ENCODE measurements around the gene SEC14L6. TPM values are rescaled to one million over a fixed set of nuclear protein-coding genes. Genes with fewer than 3 reads are reported as not detected.
A peak's percentile ranks its signal among the peaks of the same experiment; 100 is the strongest.
"Not testable (repeated sequence)": the region's sequence is repeated elsewhere in the genome, so short reads cannot be mapped to it uniquely, and the experiment has no call there.

SEC14L6 gene
- total RNA-seq, result not detected

GRCh38 chr22:30546616-30547015, at the start of gene SEC14L6:
SEC14L6 (minus strand) TSS chr22:30546741; CDS start chr22:30546682, 59 bp downstream.
- Mint-ChIP-seq H3K4me1 (ENCODE audit: low read depth in 2 of 2) (no peaks in the 10 kb centered on the region), H3K4me3 (no peak within 1 kb of the TSS), H3K36me3 (no peaks in the 10 kb centered on the region), H3K27ac (no peak within 1 kb of the TSS), H3K9me3 (no peaks in the 10 kb centered on the region), H3K27me3 (peaks cover 14 to 30% of the 10 kb centered on the region in 2 donors)
- ATAC-seq, result no peak
- DNase-seq (ENCODE audit: low spot score), result no peak

GRCh38 chr22:30596199-30596598, 49.7 kb upstream of the SEC14L6 start:
- ATAC-seq, result no peak
- no peaks in the 10 kb centered on the region for H3K9me3 Mint-ChIP-seq
- H3K36me3 Mint-ChIP-seq, result no peaks in the 10 kb centered on the region
- H3K4me3 Mint-ChIP-seq, result no peak overlapping the region
- no peak overlapping the region for H3K27ac Mint-ChIP-seq
- no peaks in the 10 kb centered on the region for H3K4me1 Mint-ChIP-seq (ENCODE audit: low read depth in 2 of 2)
- H3K27me3 Mint-ChIP-seq, result peaks cover 0 to 4% of the 10 kb centered on the region in 2 donors
- no peak for DNase-seq (ENCODE audit: low spot score)

- not testable (repeated sequence) for H3K9me3 Mint-ChIP-seq; H3K4me3 Mint-ChIP-seq; DNase-seq (ENCODE audit: low spot score)
Measured at GRCh38 chr22:30592360-30592713, 45.8 kb upstream of the SEC14L6 start.

GRCh38 chr22:30591588-30592359, 45.2 kb upstream of the SEC14L6 start, which contains the start of gene PES1:
PES1 (minus strand) TSS chr22:30591910; CDS start chr22:30591833, 77 bp downstream.
- no peaks in the 10 kb centered on the region for H3K4me1 Mint-ChIP-seq (ENCODE audit: low read depth in 2 of 2)
- no peaks in the 10 kb centered on the region for H3K9me3 Mint-ChIP-seq
- H3K4me3 Mint-ChIP-seq, result no peak within 1 kb of the TSS
- H3K27ac Mint-ChIP-seq, result no peak within 1 kb of the TSS
- peak; percentile 100 for ATAC-seq
- no peaks in the 10 kb centered on the region for H3K36me3 Mint-ChIP-seq
- H3K27me3 Mint-ChIP-seq, result peaks cover 0 to 4% of the 10 kb centered on the region in 2 donors
- peak; percentile 94 for DNase-seq (ENCODE audit: low spot score)

More at GRCh38 chr22:30592360-30592713, 45.8 kb upstream of the SEC14L6 start:
- not testable (repeated sequence) for H3K4me1 Mint-ChIP-seq (ENCODE audit: low read depth in 2 of 2); H3K27me3 Mint-ChIP-seq; ATAC-seq; H3K36me3 Mint-ChIP-seq; H3K27ac Mint-ChIP-seq

- ATAC-seq, result no peak
Measured at GRCh38 chr22:30591191-30591587, 44.6 kb upstream of the SEC14L6 start.

GRCh38 chr22:30586414-30586813, 39.9 kb upstream of the SEC14L6 start:
- Mint-ChIP-seq H3K36me3 (peaks cover 5% of the 10 kb centered on the region), H3K4me3 (no peak overlapping the region), H3K9me3 (no peaks in the 10 kb centered on the region), H3K27ac (no peak overlapping the region), H3K27me3 (no peaks in the 10 kb centered on the region), H3K4me1 (ENCODE audit: low read depth in 2 of 2) (peaks cover 2 to 4% of the 10 kb centered on the region in 2 donors)
- DNase-seq (ENCODE audit: low spot score) (no peak), ATAC-seq (no peak)

More at GRCh38 chr22:30591191-30591587, 44.6 kb upstream of the SEC14L6 start:
- no peaks in the 10 kb centered on the region for H3K9me3 Mint-ChIP-seq
- peaks cover 0 to 4% of the 10 kb centered on the region in 2 donors for H3K27me3 Mint-ChIP-seq
- no peak overlapping the region for H3K4me3 Mint-ChIP-seq
- peaks cover 0 to 4% of the 10 kb centered on the region in 2 donors for H3K4me1 Mint-ChIP-seq (ENCODE audit: low read depth in 2 of 2)
- peaks cover 4% of the 10 kb centered on the region for H3K36me3 Mint-ChIP-seq
- no peak for DNase-seq (ENCODE audit: low spot score)
- H3K27ac Mint-ChIP-seq, result no peak overlapping the region

- Mint-ChIP-seq H3K36me3 (peaks cover 10% of the 10 kb centered on the region), H3K4me1 (ENCODE audit: low read depth in 2 of 2) (peaks cover 2 to 4% of the 10 kb centered on the region in 2 donors), H3K27me3 (no peaks in the 10 kb centered on the region), H3K4me3 (no peak overlapping the region), H3K27ac (no peak overlapping the region), H3K9me3 (no peaks in the 10 kb centered on the region)
- DNase-seq (ENCODE audit: low spot score) (no peak), ATAC-seq (no peak)
Measured at GRCh38 chr22:30584441-30584840, 37.9 kb upstream of the SEC14L6 start.

DNA sequence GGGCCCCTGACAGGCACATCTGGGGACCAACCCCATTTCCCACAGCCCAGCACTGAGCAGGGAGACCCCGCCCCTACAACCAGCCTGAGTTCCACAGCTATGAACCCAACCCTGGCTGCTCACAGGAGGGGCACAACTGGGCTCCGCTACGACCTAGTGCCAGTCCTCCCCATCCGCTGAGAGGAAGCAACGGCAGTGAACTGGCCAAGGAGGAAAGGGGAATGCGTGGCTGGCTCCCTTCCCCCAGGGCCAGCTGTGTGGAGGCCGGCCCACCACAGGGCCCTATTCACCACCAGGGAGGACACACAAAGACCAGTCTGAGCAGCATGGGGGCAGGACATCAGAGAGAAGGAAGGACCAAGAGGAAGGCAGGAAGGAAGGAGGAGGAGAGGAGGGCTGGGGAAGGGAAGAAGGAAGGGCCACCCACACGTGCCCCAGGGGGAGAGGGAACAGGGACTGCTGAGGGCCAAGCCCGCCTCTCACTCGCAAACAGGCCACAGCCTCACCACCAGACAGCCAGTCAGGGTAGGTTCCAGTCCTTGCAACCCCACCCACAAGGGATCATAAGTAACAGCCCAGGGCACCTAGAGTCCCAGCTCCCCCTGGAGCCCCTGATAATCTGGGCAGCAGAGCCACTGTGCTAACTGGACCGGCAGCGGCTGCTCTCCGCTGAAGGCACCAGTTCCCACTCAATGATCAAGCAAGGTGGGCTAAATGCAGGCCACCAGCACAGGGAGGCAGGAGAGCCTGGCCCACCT, 36.4 kb upstream of the SEC14L6 start:
- no peaks in the 10 kb centered on the region for H3K9me3 Mint-ChIP-seq
- DNase-seq (ENCODE audit: low spot score), result no peak
- peaks cover 2 to 4% of the 10 kb centered on the region in 2 donors for H3K4me1 Mint-ChIP-seq (ENCODE audit: low read depth in 2 of 2)
- H3K27me3 Mint-ChIP-seq, result no peaks in the 10 kb centered on the region
- peaks cover 17% of the 10 kb centered on the region for H3K36me3 Mint-ChIP-seq
- H3K27ac Mint-ChIP-seq, result no peak overlapping the region
- ATAC-seq, result no peak
- H3K4me3 Mint-ChIP-seq, result no peak overlapping the region

GRCh38 chr22:30582051-30582450, 35.5 kb upstream of the SEC14L6 start:
- Mint-ChIP-seq H3K36me3 (peaks cover 17% of the 10 kb centered on the region), H3K27ac (no peak overlapping the region), H3K9me3 (no peaks in the 10 kb centered on the region), H3K27me3 (no peaks in the 10 kb centered on the region), H3K4me1 (ENCODE audit: low read depth in 2 of 2) (peaks cover 2 to 4% of the 10 kb centered on the region in 2 donors), H3K4me3 (no peak overlapping the region)
- DNase-seq (ENCODE audit: low spot score), result no peak
- ATAC-seq, result no peak

GRCh38 chr22:30580896-30581295, 34.4 kb upstream of the SEC14L6 start:
- H3K27me3 Mint-ChIP-seq, result no peaks in the 10 kb centered on the region
- peaks cover 12% of the 10 kb centered on the region for H3K36me3 Mint-ChIP-seq

GRCh38 chr22:30578481-30578880, 31.9 kb upstream of the SEC14L6 start:
- ATAC-seq (no peak), DNase-seq (ENCODE audit: low spot score) (no peak)
- Mint-ChIP-seq H3K27ac (no peak overlapping the region), H3K4me3 (no peak overlapping the region), H3K4me1 (ENCODE audit: low read depth in 2 of 2) (no peaks in the 10 kb centered on the region), H3K9me3 (no peaks in the 10 kb centered on the region), H3K36me3 (peaks cover 12% of the 10 kb centered on the region), H3K27me3 (no peaks in the 10 kb centered on the region)

More at GRCh38 chr22:30580896-30581295, 34.4 kb upstream of the SEC14L6 start:
- Mint-ChIP-seq H3K9me3 (no peaks in the 10 kb centered on the region), H3K4me1 (ENCODE audit: low read depth in 2 of 2) (peaks cover 0 to 2% of the 10 kb centered on the region in 2 donors), H3K4me3 (no peak overlapping the region), H3K27ac (no peak overlapping the region)
- DNase-seq (ENCODE audit: low spot score) (no peak), ATAC-seq (no peak)

DNA sequence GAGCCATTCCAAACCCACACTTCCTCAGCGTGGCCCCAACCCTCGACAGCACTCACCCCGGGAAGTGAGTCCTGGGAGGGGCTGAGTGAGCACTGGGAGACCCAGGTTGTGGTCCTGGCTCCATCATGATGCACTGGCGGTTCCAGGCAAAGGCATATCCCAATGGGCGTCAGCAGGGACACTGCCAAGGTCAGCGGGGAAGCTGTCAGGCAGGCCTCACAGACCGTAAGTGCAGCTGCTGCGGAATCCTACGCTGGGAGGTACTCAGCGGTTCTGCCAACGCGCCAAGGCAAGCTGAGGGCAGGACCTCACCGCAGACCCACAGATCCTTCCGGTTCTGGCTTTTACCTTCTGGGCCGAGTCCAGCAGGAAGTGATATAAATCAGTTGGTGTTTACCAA, 29.3 kb upstream of the SEC14L6 start:
- Mint-ChIP-seq H3K27me3 (no peaks in the 10 kb centered on the region), H3K4me3 (no peak overlapping the region), H3K9me3 (no peaks in the 10 kb centered on the region), H3K27ac (no peak overlapping the region), H3K4me1 (ENCODE audit: low read depth in 2 of 2) (no peaks in the 10 kb centered on the region), H3K36me3 (peaks cover 12% of the 10 kb centered on the region)
- no peak for ATAC-seq
- DNase-seq (ENCODE audit: low spot score), result no peak

GRCh38 chr22:30574997-30575671, 28.6 kb upstream of the SEC14L6 start:
- Mint-ChIP-seq H3K27me3 (no peaks in the 10 kb centered on the region), H3K27ac (no peak overlapping the region), H3K36me3 (peaks cover 9% of the 10 kb centered on the region), H3K4me3 (no peak overlapping the region), H3K9me3 (no peaks in the 10 kb centered on the region), H3K4me1 (ENCODE audit: low read depth in 2 of 2) (no peaks in the 10 kb centered on the region)
- DNase-seq (ENCODE audit: low spot score) (no peak), ATAC-seq (no peak)

Measured in natural killer cell treated with Interleukin-12 subunit alpha and Interleukin-12 subunit beta and Interleukin-15 and Interleukin-18, amount 100 ng/mL, for 72 hours (primary cell).